Esophagus muscularis mucosa (tissue), 4 donors: ENCODE measurements around the gene PRKN.

Experiments used
- EP300 ChIP-seq: sonication (generic); formaldehyde crosslinking; IDR thresholded peaks from one replicate; pipeline ENCODE4 v1.6.1; 2017; ENCODE audit warnings: antibody characterized with exemption
- POLR2A ChIP-seq: fragments of 450-650 bp; IDR thresholded peaks from one replicate; pipeline ENCODE4 v1.6.1; 2017; ENCODE audit warnings: antibody characterized with exemption, moderate library complexity, mild to moderate bottlenecking, low read depth
- POLR2AphosphoS5 ChIP-seq, 2 donors: sonication (generic); formaldehyde crosslinking; IDR thresholded peaks; one replicate each; pipeline ENCODE4 v1.6.1; 2017; ENCODE audit warnings: antibody characterized with exemption in 2 of 2
- TF ChIP-seq, protein P1 (sequence below), 3 experiments: fragments of 200-600 bp in 2 of 3; fragments of 450-650 bp in 1 of 3; sonication (generic) in 2 of 3; IDR thresholded peaks; one replicate each; pipeline ENCODE4 v1.5.1; 2017 to 2019; ENCODE audit warnings: antibody characterized with exemption in 3 of 3, mild to moderate bottlenecking in 2 of 3, moderate library complexity in 1 of 3

DNA sequence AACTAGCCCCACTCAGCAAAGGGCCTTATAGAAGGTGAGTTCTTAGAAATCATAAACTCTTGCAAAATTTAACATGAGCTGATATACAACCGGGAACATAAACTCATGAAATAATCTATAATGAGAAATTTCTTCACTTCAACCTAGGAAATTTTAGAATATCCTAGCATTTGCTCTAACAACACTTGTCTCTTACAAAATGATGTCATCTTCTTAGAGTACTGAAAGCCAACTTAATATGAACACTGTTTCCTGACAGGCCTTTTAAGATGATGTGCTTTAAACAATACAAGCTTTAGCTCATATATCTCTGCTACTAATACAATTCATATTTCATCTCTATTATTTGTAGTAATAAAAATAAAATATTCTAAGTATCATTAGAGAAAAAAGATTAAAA, 1.1 kb upstream of the PRKN start:
- TF ChIP-seq, protein P1, sequence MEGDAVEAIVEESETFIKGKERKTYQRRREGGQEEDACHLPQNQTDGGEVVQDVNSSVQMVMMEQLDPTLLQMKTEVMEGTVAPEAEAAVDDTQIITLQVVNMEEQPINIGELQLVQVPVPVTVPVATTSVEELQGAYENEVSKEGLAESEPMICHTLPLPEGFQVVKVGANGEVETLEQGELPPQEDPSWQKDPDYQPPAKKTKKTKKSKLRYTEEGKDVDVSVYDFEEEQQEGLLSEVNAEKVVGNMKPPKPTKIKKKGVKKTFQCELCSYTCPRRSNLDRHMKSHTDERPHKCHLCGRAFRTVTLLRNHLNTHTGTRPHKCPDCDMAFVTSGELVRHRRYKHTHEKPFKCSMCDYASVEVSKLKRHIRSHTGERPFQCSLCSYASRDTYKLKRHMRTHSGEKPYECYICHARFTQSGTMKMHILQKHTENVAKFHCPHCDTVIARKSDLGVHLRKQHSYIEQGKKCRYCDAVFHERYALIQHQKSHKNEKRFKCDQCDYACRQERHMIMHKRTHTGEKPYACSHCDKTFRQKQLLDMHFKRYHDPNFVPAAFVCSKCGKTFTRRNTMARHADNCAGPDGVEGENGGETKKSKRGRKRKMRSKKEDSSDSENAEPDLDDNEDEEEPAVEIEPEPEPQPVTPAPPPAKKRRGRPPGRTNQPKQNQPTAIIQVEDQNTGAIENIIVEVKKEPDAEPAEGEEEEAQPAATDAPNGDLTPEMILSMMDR (IDR thresholded peaks at IDR 0.05) = no peak
- TF ChIP-seq POLR2A = no peak
- no peak for TF ChIP-seq POLR2AphosphoS5 (IDR thresholded peaks at IDR 0.05)
- no peak for TF ChIP-seq EP300
